HL-60 (cell line): ENCODE measurements around the gene CTDNEP1.

ENCODE experiments used
- DNase-seq, 2 experiments: peaks; one replicate each; pipeline ENCODE4 v3.0.0-alpha.2; 2010 to 2020; ENCODE audit warnings: low read depth in 1 of 2, low spot score in 1 of 2
- H3K27ac ChIP-seq: fragments of 250-450 bp; sonication (Bioruptor Pico); replicated peaks from 2 replicates; pipeline ENCODE4 v1.5.1; 2020; ENCODE audit warnings: mild to moderate bottlenecking, moderate library complexity
- H3K27me3 ChIP-seq: fragments of 250-450 bp; sonication (Bioruptor Pico); 2 replicates; pipeline ENCODE4 v1.5.1; 2021; ENCODE audit warnings: mild to moderate bottlenecking, moderate library complexity; ENCODE audit not compliant: insufficient read depth, poor library complexity, severe bottlenecking
- H3K4me3 ChIP-seq: replicated peaks from 2 replicates; pipeline ENCODE4 v1.5.1; 2011; ENCODE audit warnings: mild to moderate bottlenecking, control low read depth, low read length; ENCODE audit not compliant: insufficient read depth
- CTCF ChIP-seq: IDR thresholded peaks from one replicate; pipeline ENCODE4 v1.5.1; 2011; ENCODE audit warnings: low read length, control low read depth, inconsistent platforms; ENCODE audit not compliant: insufficient read depth
- GABPA ChIP-seq: IDR thresholded peaks from 2 replicates; pipeline ENCODE4 v1.6.1; 2012; ENCODE audit warnings: low read depth
- POLR2AphosphoS5 ChIP-seq: IDR thresholded peaks from 2 replicates; pipeline ENCODE4 v1.6.1; 2012; ENCODE audit warnings: low read depth
- SPI1 ChIP-seq: IDR thresholded peaks from 2 replicates; pipeline ENCODE4 v1.6.1; 2012; ENCODE audit warnings: low read depth, mild to moderate bottlenecking, borderline replicate concordance
- TF ChIP-seq, protein P1 (sequence below): IDR thresholded peaks from 2 replicates; pipeline ENCODE4 v1.6.1; 2012; ENCODE audit warnings: low read depth; ENCODE audit not compliant: insufficient replicate concordance

Gene CTDNEP1

DNA sequence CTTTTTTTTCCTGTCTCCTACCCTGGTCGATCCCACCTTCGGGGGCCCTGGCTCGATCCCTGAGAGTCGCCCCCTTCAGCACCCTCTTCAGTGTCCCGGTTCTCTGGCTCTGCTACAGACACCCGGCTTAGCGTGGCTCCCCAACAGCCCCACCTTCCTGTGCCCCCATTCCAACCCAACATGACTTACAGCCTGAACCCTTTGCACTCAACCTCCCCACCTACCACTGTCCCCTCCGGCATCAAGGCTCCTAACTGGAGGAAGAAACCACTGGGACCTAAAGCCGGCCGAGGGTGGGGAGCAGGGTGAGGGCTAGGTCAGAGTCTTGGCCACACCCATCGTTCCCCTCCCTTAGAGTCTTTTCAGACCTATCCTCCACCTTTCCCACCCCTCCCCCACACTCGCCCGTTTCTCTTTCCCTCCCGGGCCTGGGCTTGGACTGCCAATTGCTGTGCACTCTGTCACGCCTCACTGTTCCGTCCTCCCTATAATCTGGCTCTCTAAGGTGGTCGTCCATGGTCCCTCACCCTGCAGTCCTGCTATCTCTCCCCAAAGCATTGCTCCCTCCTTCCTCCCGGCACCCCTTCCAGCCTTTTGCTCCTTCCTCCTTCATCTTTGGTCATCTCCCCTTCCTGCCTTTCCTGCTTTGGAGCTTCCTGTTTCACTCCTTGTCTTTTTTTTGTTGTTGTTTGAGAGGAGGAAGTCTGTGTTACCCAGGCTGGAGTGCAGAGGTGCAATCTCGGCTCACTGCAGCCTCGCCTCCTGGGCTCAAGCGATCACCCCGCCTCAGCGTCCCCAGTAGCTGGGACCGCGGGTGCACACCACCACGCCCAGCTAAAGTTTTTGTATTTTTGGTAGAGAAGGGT, 11.6 kb upstream of the CTDNEP1 start:
- no peak overlapping the region for H3K27ac ChIP-seq
- H3K27me3 ChIP-seq = peaks cover 2% of the 10 kb centered on the region

GRCh38 chr17:7262192-7262934, 10.8 kb upstream of the CTDNEP1 start, which contains the start of gene CLDN7:
TSS of gene CLDN7 (minus strand) at chr17:7262478. CDS start at chr17:7262043, 435 bp downstream.
- H3K27ac ChIP-seq = no peak within 1 kb of the TSS
- H3K4me3 ChIP-seq = peak within 1 kb of the TSS; percentile 16
- DNase-seq = no peak
- H3K27me3 ChIP-seq = peaks cover 2% of the 10 kb centered on the region
- no peak for TF ChIP-seq GABPA
- TF ChIP-seq, protein P1, sequence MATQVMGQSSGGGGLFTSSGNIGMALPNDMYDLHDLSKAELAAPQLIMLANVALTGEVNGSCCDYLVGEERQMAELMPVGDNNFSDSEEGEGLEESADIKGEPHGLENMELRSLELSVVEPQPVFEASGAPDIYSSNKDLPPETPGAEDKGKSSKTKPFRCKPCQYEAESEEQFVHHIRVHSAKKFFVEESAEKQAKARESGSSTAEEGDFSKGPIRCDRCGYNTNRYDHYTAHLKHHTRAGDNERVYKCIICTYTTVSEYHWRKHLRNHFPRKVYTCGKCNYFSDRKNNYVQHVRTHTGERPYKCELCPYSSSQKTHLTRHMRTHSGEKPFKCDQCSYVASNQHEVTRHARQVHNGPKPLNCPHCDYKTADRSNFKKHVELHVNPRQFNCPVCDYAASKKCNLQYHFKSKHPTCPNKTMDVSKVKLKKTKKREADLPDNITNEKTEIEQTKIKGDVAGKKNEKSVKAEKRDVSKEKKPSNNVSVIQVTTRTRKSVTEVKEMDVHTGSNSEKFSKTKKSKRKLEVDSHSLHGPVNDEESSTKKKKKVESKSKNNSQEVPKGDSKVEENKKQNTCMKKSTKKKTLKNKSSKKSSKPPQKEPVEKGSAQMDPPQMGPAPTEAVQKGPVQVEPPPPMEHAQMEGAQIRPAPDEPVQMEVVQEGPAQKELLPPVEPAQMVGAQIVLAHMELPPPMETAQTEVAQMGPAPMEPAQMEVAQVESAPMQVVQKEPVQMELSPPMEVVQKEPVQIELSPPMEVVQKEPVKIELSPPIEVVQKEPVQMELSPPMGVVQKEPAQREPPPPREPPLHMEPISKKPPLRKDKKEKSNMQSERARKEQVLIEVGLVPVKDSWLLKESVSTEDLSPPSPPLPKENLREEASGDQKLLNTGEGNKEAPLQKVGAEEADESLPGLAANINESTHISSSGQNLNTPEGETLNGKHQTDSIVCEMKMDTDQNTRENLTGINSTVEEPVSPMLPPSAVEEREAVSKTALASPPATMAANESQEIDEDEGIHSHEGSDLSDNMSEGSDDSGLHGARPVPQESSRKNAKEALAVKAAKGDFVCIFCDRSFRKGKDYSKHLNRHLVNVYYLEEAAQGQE = no peak
- no peak for TF ChIP-seq CTCF
- TF ChIP-seq POLR2AphosphoS5 = no peak
- no peak for TF ChIP-seq SPI1

More for the DNA sequence above, 11.6 kb upstream of the CTDNEP1 start:
- TF ChIP-seq GABPA = no peak
- TF ChIP-seq SPI1 = peak; percentile 3; the same call in 1 of the 2 replicates
- TF ChIP-seq, protein P1 = no peak
- TF ChIP-seq POLR2AphosphoS5 = no peak
- no peak for TF ChIP-seq CTCF
- no peak for DNase-seq
- peak overlapping the region; percentile 16 for H3K4me3 ChIP-seq

DNA sequence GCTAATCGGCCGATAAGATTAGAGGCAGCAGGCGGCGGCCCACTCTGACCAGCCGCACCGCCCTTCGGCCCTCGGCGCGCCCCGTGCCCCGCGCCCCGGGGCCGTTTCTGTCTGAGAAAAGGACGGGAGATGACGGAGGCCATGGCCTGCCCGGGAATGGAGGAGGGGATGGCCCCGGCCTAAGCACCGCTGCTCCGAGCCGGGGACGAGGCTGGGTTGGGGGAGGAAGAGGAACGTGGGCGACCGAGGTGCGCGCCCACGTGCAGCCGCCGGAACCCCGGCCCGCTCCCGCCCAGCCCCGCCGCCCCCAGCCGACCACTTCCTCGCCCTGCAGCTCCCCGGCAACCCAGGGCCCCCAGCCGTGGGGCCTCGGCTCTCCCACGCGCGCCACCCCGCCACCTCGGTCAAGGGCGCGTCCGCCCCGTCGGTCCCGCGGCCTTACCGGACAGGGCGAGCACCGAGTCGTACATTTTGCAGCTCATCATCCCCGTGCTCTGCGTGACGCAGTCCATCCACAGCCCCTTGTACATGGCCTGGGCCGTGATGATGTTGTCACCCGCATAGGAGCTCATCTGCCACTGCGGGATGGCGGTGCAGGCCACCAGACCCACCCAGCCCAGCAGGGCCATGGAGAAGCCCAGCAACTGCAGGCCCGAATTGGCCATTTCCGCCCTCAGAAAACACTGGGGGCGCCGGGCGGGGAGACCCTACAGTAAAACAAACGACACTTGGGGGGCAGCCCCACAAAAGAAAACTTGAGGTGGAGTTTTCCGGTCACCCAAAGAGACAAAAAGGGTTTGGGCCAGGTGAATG, 10.1 kb upstream of the CTDNEP1 start:
- Histone ChIP-seq H3K27me3 (peaks cover 2% of the 10 kb centered on the region), H3K27ac (no peak overlapping the region), H3K4me3 (no peak overlapping the region)
- TF ChIP-seq, protein P1 = no peak
- no peak for TF ChIP-seq GABPA
- DNase-seq = no peak
